ENCODE data around the gene KRT72. TPM values are rescaled to one million over a fixed set of nuclear protein-coding genes. Genes with fewer than 3 reads are reported as not detected.

KRT72 gene
- total and polyA plus RNA-seq, 2 experiments from 2014 or later, result not detected

DNA sequence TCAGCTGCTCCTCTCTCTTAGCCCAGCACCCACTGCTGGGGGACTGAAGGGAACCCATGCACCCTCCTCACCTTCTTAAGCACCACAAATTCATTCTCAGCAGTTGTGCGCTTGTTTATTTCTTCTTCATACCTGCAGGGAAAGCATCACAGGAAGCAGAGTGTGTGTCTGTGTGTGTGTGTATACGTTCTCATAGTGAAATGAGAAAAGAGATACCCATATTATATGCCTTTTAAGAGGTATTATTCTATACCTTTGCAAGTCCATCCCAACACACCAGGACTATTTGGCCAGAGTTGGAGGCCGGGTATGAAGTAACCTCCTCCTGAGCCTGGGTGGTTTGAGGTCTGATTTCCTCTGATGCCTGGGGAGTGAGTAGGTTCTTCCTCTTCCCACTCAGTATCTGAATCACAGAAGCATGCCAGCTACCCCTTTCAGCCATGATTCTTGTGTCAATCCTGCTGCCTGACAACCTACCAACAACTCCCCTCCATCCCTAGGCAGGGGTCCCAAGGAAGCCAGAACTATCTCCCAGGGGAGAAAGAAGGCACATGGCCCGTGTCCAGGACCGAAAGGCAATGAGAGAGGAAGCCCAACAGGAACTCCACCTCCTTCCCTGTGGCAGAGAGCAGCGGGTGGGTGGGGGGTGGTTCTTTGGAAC lies 14.1 kb upstream of the KRT72 start:
- Histone ChIP-seq H3K27ac (no peak overlapping the region), H4K20me1 (ENCODE audit: insufficient read depth, poor library complexity, severe bottlenecking) (no peaks in the 10 kb centered on the region), H3K4me1 (ENCODE audit: insufficient read depth) (no peaks in the 10 kb centered on the region), H3K4me2 (no peak overlapping the region), H3K27me3 (peaks cover 20% of the 10 kb centered on the region), H3K79me2 (no peaks in the 10 kb centered on the region), H3K9me3 (ENCODE audit: low read depth) (no peaks in the 10 kb centered on the region), H3K9me2 (replicated peaks; ENCODE audit: insufficient read depth) (no peaks in the 10 kb centered on the region), H3K36me3 (replicated peaks; ENCODE audit: insufficient read depth, low read depth) (no peaks in the 10 kb centered on the region), H3K4me3 (no peak overlapping the region), H2AFZ (no peak overlapping the region)
- TF ChIP-seq, protein P1, sequence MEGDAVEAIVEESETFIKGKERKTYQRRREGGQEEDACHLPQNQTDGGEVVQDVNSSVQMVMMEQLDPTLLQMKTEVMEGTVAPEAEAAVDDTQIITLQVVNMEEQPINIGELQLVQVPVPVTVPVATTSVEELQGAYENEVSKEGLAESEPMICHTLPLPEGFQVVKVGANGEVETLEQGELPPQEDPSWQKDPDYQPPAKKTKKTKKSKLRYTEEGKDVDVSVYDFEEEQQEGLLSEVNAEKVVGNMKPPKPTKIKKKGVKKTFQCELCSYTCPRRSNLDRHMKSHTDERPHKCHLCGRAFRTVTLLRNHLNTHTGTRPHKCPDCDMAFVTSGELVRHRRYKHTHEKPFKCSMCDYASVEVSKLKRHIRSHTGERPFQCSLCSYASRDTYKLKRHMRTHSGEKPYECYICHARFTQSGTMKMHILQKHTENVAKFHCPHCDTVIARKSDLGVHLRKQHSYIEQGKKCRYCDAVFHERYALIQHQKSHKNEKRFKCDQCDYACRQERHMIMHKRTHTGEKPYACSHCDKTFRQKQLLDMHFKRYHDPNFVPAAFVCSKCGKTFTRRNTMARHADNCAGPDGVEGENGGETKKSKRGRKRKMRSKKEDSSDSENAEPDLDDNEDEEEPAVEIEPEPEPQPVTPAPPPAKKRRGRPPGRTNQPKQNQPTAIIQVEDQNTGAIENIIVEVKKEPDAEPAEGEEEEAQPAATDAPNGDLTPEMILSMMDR (IDR thresholded peaks at IDR 0.05; ENCODE audit: poor library complexity), result no peak
- WGBS (ENCODE audit: low lambda C conversion rate, missing lambda C conversion rate), result 86% methylated on average over 6 of the region's 6 CpGs
- DNase-seq (ENCODE audit: low spot score), result no peak

DNA sequence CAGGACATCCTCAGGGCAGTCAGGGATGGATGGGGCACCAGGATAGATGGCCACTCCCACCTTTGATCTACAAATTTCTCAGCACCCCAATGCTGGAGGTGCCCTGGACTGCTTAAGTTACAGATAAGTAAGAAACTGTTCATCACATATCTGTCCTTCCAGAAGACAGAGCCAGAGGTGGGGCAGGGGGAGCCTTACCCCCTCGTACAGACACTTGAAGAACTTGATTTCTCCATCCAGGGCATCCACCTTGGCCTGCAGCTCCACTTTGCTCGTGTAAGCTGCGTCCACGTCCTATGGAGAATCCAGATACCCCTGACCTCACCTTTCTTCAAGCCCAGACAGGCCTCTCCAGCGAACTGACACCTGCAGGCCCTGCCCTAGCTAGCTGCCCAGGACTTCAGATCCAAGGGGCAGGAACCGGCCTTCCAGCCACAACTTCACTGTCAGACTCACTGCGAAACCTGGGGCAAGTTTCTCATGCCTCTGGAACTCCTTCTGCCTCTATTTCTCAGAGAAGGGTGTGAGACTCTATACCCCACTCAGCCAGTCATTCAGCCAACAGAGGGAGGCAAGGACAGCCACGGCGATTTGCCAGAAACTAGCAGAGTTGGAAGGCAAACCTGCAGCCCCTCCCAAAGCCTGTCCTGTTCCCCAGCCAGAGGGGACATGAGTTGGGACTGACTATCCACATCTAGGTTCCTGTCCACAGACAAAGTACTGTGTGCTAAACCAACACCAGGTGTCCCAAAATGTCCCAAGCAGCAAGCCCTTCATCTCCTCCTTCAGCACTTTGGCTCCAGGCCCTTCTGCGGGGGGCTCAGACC lies 13.3 kb upstream of the KRT72 start:
- 91% methylated on average over 10 of the region's 10 CpGs for WGBS (ENCODE audit: low lambda C conversion rate, missing lambda C conversion rate)
- Histone ChIP-seq H2AFZ (no peak overlapping the region), H3K27me3 (peaks cover 27% of the 10 kb centered on the region), H3K36me3 (replicated peaks; ENCODE audit: insufficient read depth, low read depth) (no peaks in the 10 kb centered on the region), H3K4me2 (no peak overlapping the region), H3K9me3 (ENCODE audit: low read depth) (no peaks in the 10 kb centered on the region), H4K20me1 (ENCODE audit: insufficient read depth, poor library complexity, severe bottlenecking) (no peaks in the 10 kb centered on the region), H3K4me3 (no peak overlapping the region), H3K4me1 (ENCODE audit: insufficient read depth) (no peaks in the 10 kb centered on the region), H3K79me2 (no peaks in the 10 kb centered on the region), H3K9me2 (replicated peaks; ENCODE audit: insufficient read depth) (no peaks in the 10 kb centered on the region), H3K27ac (no peak overlapping the region)
- no peak for DNase-seq (ENCODE audit: low spot score)
- no peak for TF ChIP-seq EZH2 (IDR thresholded peaks at IDR 0.05; ENCODE audit: borderline replicate concordance)
- TF ChIP-seq, protein P1 (IDR thresholded peaks at IDR 0.05; ENCODE audit: poor library complexity), result no peak
- no peak for TF ChIP-seq EZH2phosphoT487 (IDR thresholded peaks at IDR 0.05; ENCODE audit: low read depth, severe bottlenecking, unreplicated experiment)

DNA sequence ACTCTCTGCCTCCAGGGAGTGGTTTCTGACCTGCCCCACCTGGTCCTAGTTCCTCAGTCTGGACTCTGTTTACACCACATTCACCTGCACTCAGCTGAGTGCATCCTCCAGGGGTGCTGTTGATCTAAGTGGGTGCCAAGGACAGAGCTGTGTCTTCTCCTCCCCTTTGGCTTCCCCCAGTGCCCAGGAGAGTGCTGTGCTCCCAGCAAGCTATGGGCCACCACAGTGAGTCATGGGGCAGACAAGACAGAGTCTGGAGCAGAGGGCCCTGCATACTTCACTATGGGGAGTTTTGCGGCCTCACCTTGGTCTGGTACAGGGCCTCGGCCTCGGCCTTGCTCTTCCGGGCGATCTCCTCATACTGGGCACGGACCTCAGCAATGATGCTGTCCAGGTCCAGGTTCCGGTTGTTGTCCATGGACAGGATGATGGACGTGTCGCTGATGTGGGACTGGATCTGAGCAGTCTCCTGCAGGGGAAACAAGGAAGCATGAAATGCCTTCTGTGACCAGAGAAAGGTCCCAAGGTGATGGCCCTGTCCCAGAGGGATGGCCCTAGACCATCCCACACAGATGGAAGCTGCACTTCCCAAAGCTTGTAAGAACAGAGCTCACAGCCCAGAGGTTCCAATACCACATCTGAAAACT lies 12.2 kb upstream of the KRT72 start:
- TF ChIP-seq, protein P1 (IDR thresholded peaks at IDR 0.05; ENCODE audit: poor library complexity), result no peak
- TF ChIP-seq EZH2phosphoT487 (IDR thresholded peaks at IDR 0.05; ENCODE audit: low read depth, severe bottlenecking, unreplicated experiment) (no peak), EZH2 (IDR thresholded peaks at IDR 0.05; ENCODE audit: borderline replicate concordance) (no peak)
- Histone ChIP-seq H3K4me3 (no peak overlapping the region), H3K27me3 (peaks cover 33% of the 10 kb centered on the region), H3K36me3 (replicated peaks; ENCODE audit: insufficient read depth, low read depth) (no peaks in the 10 kb centered on the region), H3K9me3 (ENCODE audit: low read depth) (no peaks in the 10 kb centered on the region), H3K27ac (no peak overlapping the region), H4K20me1 (ENCODE audit: insufficient read depth, poor library complexity, severe bottlenecking) (no peaks in the 10 kb centered on the region), H3K4me2 (no peak overlapping the region), H3K79me2 (no peaks in the 10 kb centered on the region), H3K9me2 (replicated peaks; ENCODE audit: insufficient read depth) (no peaks in the 10 kb centered on the region), H3K4me1 (ENCODE audit: insufficient read depth) (no peaks in the 10 kb centered on the region), H2AFZ (no peak overlapping the region)
- 90% methylated on average over 9 of the region's 9 CpGs for WGBS (ENCODE audit: low lambda C conversion rate, missing lambda C conversion rate)
- no peak for DNase-seq (ENCODE audit: low spot score)

Data from hepatocyte (in vitro differentiated cells).